Esophagus squamous epithelium (tissue), 5 donors: ENCODE measurements around the gene C1orf21. TPM values are rescaled to one million over a fixed set of nuclear protein-coding genes. Genes with fewer than 3 reads are reported as not detected.
A peak's percentile ranks its signal among the peaks of the same experiment; 100 is the strongest.

Experiments
- DNase-seq: peaks from one replicate; lab custom pipeline; 2025; lab: John Stamatoyannopoulos, UW
- H3K27ac ChIP-seq, 4 donors: fragments of 200-600 bp; sonication (generic); one replicate each; pipeline ENCODE4 v1.5.1; 2016 to 2019; ENCODE audit warnings: mild to moderate bottlenecking in 1 of 4
- H3K27me3 ChIP-seq, 4 donors: fragments of 200-600 bp; sonication (generic); 1 replicate in 3 of 4; 2 replicates in 1 of 4; pipeline versions ENCODE4 v1.5.1 to v1.6.0; 2017 to 2021; ENCODE audit warnings: antibody characterized with exemption in 1 of 4
- H3K36me3 ChIP-seq, 3 donors: fragments of 200-600 bp; sonication (generic); one replicate each; pipeline ENCODE4 v1.5.1; 2016 to 2019
- H3K4me1 ChIP-seq, 3 donors: fragments of 200-600 bp; sonication (generic); one replicate each; pipeline ENCODE4 v1.5.1; 2017 to 2019
- H3K4me3 ChIP-seq, 4 donors: fragments of 200-600 bp; sonication (generic); 1 replicate in 3 of 4; 2 replicates in 1 of 4; pipeline ENCODE4 v1.5.1; 2016 to 2019; ENCODE audit warnings: mild to moderate bottlenecking in 2 of 4, moderate library complexity in 1 of 4
- H3K9me3 ChIP-seq, 3 donors: fragments of 200-600 bp; sonication (generic); one replicate each; pipeline ENCODE4 v1.5.1; 2016 to 2019
- CTCF ChIP-seq, 6 experiments: fragments of 450-650 bp in 4 of 6; fragments of 200-600 bp in 2 of 6; sonication (generic) in 2 of 6; IDR thresholded peaks; one replicate each; pipeline ENCODE4 v1.5.1; 2016 to 2019; ENCODE audit warnings: antibody characterized with exemption in 6 of 6, mild to moderate bottlenecking in 4 of 6, moderate library complexity in 4 of 6
- POLR2A ChIP-seq, 4 donors: fragments of 450-650 bp; IDR thresholded peaks; one replicate each; pipeline ENCODE4 v1.6.1; 2017; ENCODE audit warnings: antibody characterized with exemption in 4 of 4, mild to moderate bottlenecking in 4 of 4, moderate library complexity in 3 of 4
- WGBS, 2 donors: methylation state at CpG; one replicate each; pipeline ENCODE4 v1.1.5; 2018; 5-methylcytosine and 5-hydroxymethylcytosine counted together
- intact Hi-C: fragments of 100-400 bp; cut with DNase I; formaldehyde crosslinking; loops from one replicate; pipeline ENCODE4 v1.15.0; 2022
- total RNA-seq, 4 donors: library from RNA; depleted of rRNA; stranded (reverse); fragments of >200 nt; gene quantifications; one replicate each; pipeline ENCODE4 v1.1.0, GENCODE V29; 2016
- donor health status: DM: yes; HTN: yes; CAD: no.

Gene C1orf21
- total RNA-seq, 4 donors from 2014 or later: 14.6 to 55.7 (median 36.2) TPM

- intact Hi-C loops: loop anchor here (10.0 kb wide), 1 partner anchor 181 kb away; no protein-coding TSS in a partner anchor
- H3K9me3 ChIP-seq: no peaks in the 10 kb centered on the region
- H3K4me3 ChIP-seq: no peak overlapping the region
- no peak for DNase-seq
- 77 to 90% methylated on average over 2 to 3 of the region's 3 CpGs for WGBS, 2 donors
- no peaks in the 10 kb centered on the region for H3K36me3 ChIP-seq
- no peak for TF ChIP-seq POLR2A (IDR thresholded peaks at IDR 0.05)
- no peak for TF ChIP-seq CTCF (IDR thresholded peaks at IDR 0.05)
- no peaks in the 10 kb centered on the region for H3K27me3 ChIP-seq
- H3K4me1 ChIP-seq: peaks cover 1 to 19% (median 7%) of the 10 kb centered on the region in 3 donors
- no peak overlapping the region for H3K27ac ChIP-seq
Observed at GRCh38 chr1:184383772-184384323, 3.0 kb upstream of the C1orf21 start.

- no peaks in the 10 kb centered on the region for H3K27me3 ChIP-seq
- intact Hi-C loops: loop anchor here (10.0 kb wide), 1 partner anchor 179 kb away; no protein-coding TSS in a partner anchor
Observed at GRCh38 chr1:184385865-184386311, 941 bp upstream of the C1orf21 start.

GRCh38 chr1:184387069-184387475, 243 bp downstream of the C1orf21 start:
- Histone ChIP-seq H3K36me3 (no peaks in the 10 kb centered on the region), H3K27ac (peak overlapping the region; percentile 87 to 94 (median 90)), H3K9me3 (no peaks in the 10 kb centered on the region), H3K4me1 (peaks cover 13 to 51% (median 25%) of the 10 kb centered on the region in 3 donors), H3K27me3 (no peaks in the 10 kb centered on the region), H3K4me3 (peak overlapping the region; percentile 62 to 91 (median 76))
- intact Hi-C loops: loop anchor here (10.0 kb wide), 1 partner anchor 178 kb away; no protein-coding TSS in a partner anchor
- DNase-seq: no peak
- 0% methylated on average over 5 to 9 of the region's 40 CpGs for WGBS, 2 donors
- TF ChIP-seq POLR2A (IDR thresholded peaks at IDR 0.05) (peak in 2 of 4 donors; percentile 73 to 84), CTCF (IDR thresholded peaks at IDR 0.05) (peak in 1 of 6 experiments; percentile 4)

More at GRCh38 chr1:184385865-184386311, 941 bp upstream of the C1orf21 start:
- Histone ChIP-seq H3K36me3 (no peaks in the 10 kb centered on the region), H3K4me1 (peaks cover 7 to 40% (median 25%) of the 10 kb centered on the region in 3 donors), H3K27ac (peak overlapping the region; percentile 87 to 94 (median 90)), H3K4me3 (peak overlapping the region; percentile 62 to 91 (median 76)), H3K9me3 (no peaks in the 10 kb centered on the region)
- WGBS, 2 donors: 30 to 37% methylated on average over 12 to 17 of the region's 17 CpGs
- TF ChIP-seq CTCF (IDR thresholded peaks at IDR 0.05) (no peak), POLR2A (IDR thresholded peaks at IDR 0.05) (no peak)
- DNase-seq: no peak

- Histone ChIP-seq H3K4me3 (peak overlapping the region; percentile 62 to 91 (median 76)), H3K27me3 (no peaks in the 10 kb centered on the region), H3K36me3 (no peaks in the 10 kb centered on the region), H3K4me1 (peaks cover 13 to 58% (median 25%) of the 10 kb centered on the region in 3 donors), H3K9me3 (no peaks in the 10 kb centered on the region), H3K27ac (peak overlapping the region; percentile 87 to 94 (median 90))
- DNase-seq: no peak
- TF ChIP-seq POLR2A (IDR thresholded peaks at IDR 0.05) (no peak), CTCF (IDR thresholded peaks at IDR 0.05) (peak in 2 of 6 experiments; percentile 16)
- 0 to 1% methylated on average over 18 to 30 of the region's 43 CpGs for WGBS, 2 donors
- intact Hi-C loops: loop anchor here (10.0 kb wide), 1 partner anchor 177 kb away; no protein-coding TSS in a partner anchor
Observed at GRCh38 chr1:184387476-184388318, 868 bp downstream of the C1orf21 start.
